HG03457 (cell line): Measurements from ENCODE around the gene SKA1.
"Not testable (repeated sequence)": the region's sequence is repeated elsewhere in the genome, so short reads cannot be mapped to it uniquely, and the experiment has no call there.

Source experiments
- ATAC-seq: cut with Tn5 transposase; IDR thresholded peaks from one replicate; pipeline ENCODE4 v1.9.1; 2021; ENCODE audit warnings: moderate number of reproducible peaks; ENCODE audit not compliant: unreplicated experiment

The SKA1 gene

GRCh38 chr18:50393802-50394201 lies 19.0 kb downstream of the SKA1 start:
- no peak for ATAC-seq

- no peak for ATAC-seq
Measured at GRCh38 chr18:50395093-50395492, 20.2 kb downstream of the SKA1 start.

- no peak for ATAC-seq
Measured at GRCh38 chr18:50396005-50396660, 21.3 kb downstream of the SKA1 start.

- no peak for ATAC-seq
Measured at GRCh38 chr18:50397023-50397422, 22.2 kb downstream of the SKA1 start.

GRCh38 chr18:50398099-50398498 lies 23.3 kb downstream of the SKA1 start:
- ATAC-seq: no peak

- ATAC-seq: no peak
Measured at GRCh38 chr18:50398947-50399346, 24.1 kb downstream of the SKA1 start.

- no peak for ATAC-seq
Measured at GRCh38 chr18:50399582-50399981, 24.7 kb downstream of the SKA1 start.

GRCh38 chr18:50400438-50400837 lies 25.6 kb downstream of the SKA1 start:
- ATAC-seq: not testable (repeated sequence)

- no peak for ATAC-seq
Measured at GRCh38 chr18:50401295-50401694, 26.4 kb downstream of the SKA1 start.

GRCh38 chr18:50401888-50402287 lies 27.0 kb downstream of the SKA1 start:
- ATAC-seq: no peak

GRCh38 chr18:50404752-50405581 lies 30.1 kb downstream of the SKA1 start:
- ATAC-seq: not testable (repeated sequence)

GRCh38 chr18:50405582-50406271 lies 30.9 kb downstream of the SKA1 start:
- no peak for ATAC-seq

- ATAC-seq: no peak
Measured at GRCh38 chr18:50409236-50409635, 34.4 kb downstream of the SKA1 start.

- no peak for ATAC-seq
Measured at GRCh38 chr18:50410008-50410407, 35.2 kb downstream of the SKA1 start.

GRCh38 chr18:50410894-50411293 lies 36.0 kb downstream of the SKA1 start:
- no peak for ATAC-seq

GRCh38 chr18:50416832-50417231 lies 42.0 kb downstream of the SKA1 start:
- ATAC-seq: not testable (repeated sequence)

- not testable (repeated sequence) for ATAC-seq
Measured at GRCh38 chr18:50417705-50418104, 42.9 kb downstream of the SKA1 start.

GRCh38 chr18:50418650-50419049 lies 43.8 kb downstream of the SKA1 start:
- ATAC-seq: no peak

GRCh38 chr18:50422286-50422898 lies 47.5 kb downstream of the SKA1 start:
- no peak for ATAC-seq

GRCh38 chr18:50424877-50425690 lies 50.2 kb downstream of the SKA1 start:
- ATAC-seq: no peak
